Hepatocyte (in vitro differentiated cells): Measurements from ENCODE around the gene FBXO10.
"Not testable (repeated sequence)": the region's sequence is repeated elsewhere in the genome, so short reads cannot be mapped to it uniquely, and the experiment has no call there.

Source experiments
- EZH2 ChIP-seq: fragments of 200-600 bp; sonication (generic); IDR thresholded peaks from 2 replicates; pipeline ENCODE4 v1.6.1; 2016; ENCODE audit warnings: antibody characterized with exemption, mild to moderate bottlenecking, borderline replicate concordance
- EZH2phosphoT487 ChIP-seq: fragments of 200-600 bp; sonication (generic); IDR thresholded peaks from one replicate; pipeline ENCODE4 v1.6.1; 2018; ENCODE audit warnings: antibody characterized with exemption, mild to moderate bottlenecking, low read depth, moderate library complexity; ENCODE audit not compliant: unreplicated experiment, severe bottlenecking
- TF ChIP-seq, protein P1 (sequence below): fragments of 200-600 bp; sonication (generic); IDR thresholded peaks from 2 replicates; pipeline ENCODE4 v1.5.1; 2016; ENCODE audit warnings: antibody characterized with exemption, mild to moderate bottlenecking; ENCODE audit not compliant: poor library complexity

DNA sequence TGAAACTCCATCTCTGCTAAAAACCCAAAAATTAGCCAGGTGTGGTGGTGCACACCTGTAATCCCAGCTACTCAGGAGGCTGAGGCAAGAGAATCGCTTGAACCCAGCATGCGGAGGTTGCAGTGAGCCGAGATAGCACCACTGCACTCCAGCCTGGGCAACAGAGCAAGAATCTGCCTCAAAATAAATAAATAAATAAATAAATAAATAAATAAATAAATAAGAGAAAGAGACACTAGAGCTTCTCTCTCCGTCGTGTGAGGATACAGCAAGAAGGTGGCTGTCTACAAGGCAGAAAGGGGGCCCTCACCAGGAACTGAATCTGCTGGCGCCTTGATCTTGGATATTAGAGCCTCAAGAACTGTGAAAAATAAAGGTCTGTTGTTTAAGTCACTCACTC lies 102.2 kb downstream of the FBXO10 start:
- TF ChIP-seq, protein P1, sequence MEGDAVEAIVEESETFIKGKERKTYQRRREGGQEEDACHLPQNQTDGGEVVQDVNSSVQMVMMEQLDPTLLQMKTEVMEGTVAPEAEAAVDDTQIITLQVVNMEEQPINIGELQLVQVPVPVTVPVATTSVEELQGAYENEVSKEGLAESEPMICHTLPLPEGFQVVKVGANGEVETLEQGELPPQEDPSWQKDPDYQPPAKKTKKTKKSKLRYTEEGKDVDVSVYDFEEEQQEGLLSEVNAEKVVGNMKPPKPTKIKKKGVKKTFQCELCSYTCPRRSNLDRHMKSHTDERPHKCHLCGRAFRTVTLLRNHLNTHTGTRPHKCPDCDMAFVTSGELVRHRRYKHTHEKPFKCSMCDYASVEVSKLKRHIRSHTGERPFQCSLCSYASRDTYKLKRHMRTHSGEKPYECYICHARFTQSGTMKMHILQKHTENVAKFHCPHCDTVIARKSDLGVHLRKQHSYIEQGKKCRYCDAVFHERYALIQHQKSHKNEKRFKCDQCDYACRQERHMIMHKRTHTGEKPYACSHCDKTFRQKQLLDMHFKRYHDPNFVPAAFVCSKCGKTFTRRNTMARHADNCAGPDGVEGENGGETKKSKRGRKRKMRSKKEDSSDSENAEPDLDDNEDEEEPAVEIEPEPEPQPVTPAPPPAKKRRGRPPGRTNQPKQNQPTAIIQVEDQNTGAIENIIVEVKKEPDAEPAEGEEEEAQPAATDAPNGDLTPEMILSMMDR = not testable (repeated sequence)
- TF ChIP-seq EZH2, EZH2phosphoT487: not testable (repeated sequence)
